ENCODE results near the gene TMPRSS2. TPM values are rescaled to one million over a fixed set of nuclear protein-coding genes. Genes with fewer than 3 reads are reported as not detected.

Gene TMPRSS2
- total RNA-seq, 1 experiment from 2014 or later = 1.1 TPM

DNA sequence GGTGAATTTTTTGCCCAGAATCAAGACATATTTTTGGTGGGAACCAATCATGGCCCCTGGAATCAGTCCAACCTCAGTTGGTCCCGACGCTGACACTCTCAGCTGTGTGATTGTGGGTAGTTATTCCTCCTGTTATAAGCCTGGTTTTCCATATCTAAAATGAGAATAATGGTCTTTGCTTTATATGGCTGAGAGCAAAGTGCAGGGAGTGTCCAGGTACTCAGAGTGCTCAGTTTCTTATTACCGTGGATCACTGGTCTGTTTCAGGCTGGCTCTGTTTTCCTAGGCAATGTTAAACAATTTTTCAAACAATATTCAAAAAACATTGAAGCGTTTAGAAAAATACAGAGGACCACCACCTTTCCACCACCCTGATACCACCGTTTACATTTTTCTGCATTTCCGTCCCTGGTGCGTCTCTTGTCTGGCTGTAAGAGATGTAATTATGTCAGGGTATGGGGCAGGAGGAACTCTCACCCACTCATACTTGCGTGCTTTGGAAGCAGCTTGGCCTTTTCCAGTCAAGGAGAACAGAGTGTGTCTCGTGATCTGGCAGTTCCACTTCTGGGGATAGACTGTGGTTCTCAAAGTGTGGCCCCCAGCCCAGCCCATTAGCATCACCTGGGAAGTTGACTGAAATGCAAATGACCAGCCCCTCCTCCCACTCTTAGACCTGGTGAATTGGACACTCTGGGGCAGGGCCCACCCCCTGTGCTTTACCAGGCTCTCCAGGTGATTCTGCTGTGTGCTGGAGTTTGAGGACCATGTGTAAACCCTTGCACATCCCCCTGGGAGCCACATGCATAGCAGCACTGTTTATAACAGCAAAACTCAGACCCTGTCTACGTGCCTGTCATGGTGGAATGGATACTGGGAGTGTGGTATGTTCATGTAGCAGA lies 75.1 kb downstream of the TMPRSS2 start:
- Histone ChIP-seq H3K27ac (ENCODE audit: low read depth, low read length) (no peak overlapping the region), H3K36me3 (ENCODE audit: control insufficient read depth in 1 of 2, insufficient read depth in 2 of 2, low read length in 2 of 2) (no peaks in the 10 kb centered on the region), H4K20me1 (ENCODE audit: insufficient read depth) (no peaks in the 10 kb centered on the region), H3K9me3 (ENCODE audit: control insufficient read depth in 1 of 2, insufficient read depth in 1 of 2, low read depth in 1 of 2, low read length in 2 of 2) (peaks cover 0 to 9% of the 10 kb centered on the region in 2 experiments; a peak in 2 of 4 replicates), H3K9me2 (ENCODE audit: insufficient read depth) (no peaks in the 10 kb centered on the region), H3K9ac (ENCODE audit: low read length) (no peak overlapping the region), H3K79me2 (ENCODE audit: insufficient read depth, low read length) (no peaks in the 10 kb centered on the region), H3K4me2 (ENCODE audit: low read length) (no peak overlapping the region), H3K4me1 (ENCODE audit: control insufficient read depth in 1 of 2, insufficient read depth in 2 of 2, low read length in 2 of 2) (no peaks in the 10 kb centered on the region), H2AFZ (ENCODE audit: low read depth, low read length, poor library complexity, severe bottlenecking) (no peak overlapping the region), H3K4me3 (replicated peaks in 1 of 2; ENCODE audit: low read depth in 1 of 2, low read length in 2 of 2) (no peak overlapping the region), H3K27me3 (ENCODE audit: insufficient read depth, low read length) (peaks cover 4% of the 10 kb centered on the region; the same call in 1 of the 2 replicates)
- TF ChIP-seq REST (IDR thresholded peaks at IDR 0.05; ENCODE audit: low read depth) = no peak
- no peak for TF ChIP-seq POLR2A (IDR thresholded peaks at IDR 0.05; ENCODE audit: borderline replicate concordance, extremely low read depth, insufficient read depth, insufficient read length)
- TF ChIP-seq RAD21 (IDR thresholded peaks at IDR 0.05; ENCODE audit: low read depth) = no peak
- no peak for TF ChIP-seq CEBPB (IDR thresholded peaks at IDR 0.05; ENCODE audit: low read depth)
- TF ChIP-seq ZBTB33 (IDR thresholded peaks at IDR 0.05; ENCODE audit: extremely low read depth, insufficient replicate concordance, low read length) = no peak
- no peak for TF ChIP-seq JUND (IDR thresholded peaks at IDR 0.05)
- no peak for TF ChIP-seq SIN3A (IDR thresholded peaks at IDR 0.05; ENCODE audit: low read depth)
- TF ChIP-seq CTCF (IDR thresholded peaks at IDR 0.05 in 2 of 3, conservative IDR thresholded peaks at IDR 0.05 in 1 of 3; ENCODE audit: borderline replicate concordance in 1 of 3, insufficient read depth in 1 of 3, low read depth in 2 of 3, low read length in 2 of 3) = no peak
- TF ChIP-seq ZNF274 (IDR thresholded peaks at IDR 0.05; ENCODE audit: low read depth, low read length) = no peak
- TF ChIP-seq FOSL1 (IDR thresholded peaks at IDR 0.05; ENCODE audit: low read depth) = no peak
- TF ChIP-seq POLR2AphosphoS5 (IDR thresholded peaks at IDR 0.05; ENCODE audit: low read depth, low read length) = no peak
- TF ChIP-seq TCF7L2 (IDR thresholded peaks at IDR 0.05; ENCODE audit: borderline replicate concordance, extremely low read depth, insufficient read depth, insufficient read length) = no peak
- no peak for TF ChIP-seq EZH2 (IDR thresholded peaks at IDR 0.05)
- TF ChIP-seq YY1 (IDR thresholded peaks at IDR 0.05; ENCODE audit: extremely low read depth, insufficient replicate concordance, low read depth, low read length) = no peak
- TF ChIP-seq ELF1 (IDR thresholded peaks at IDR 0.05; ENCODE audit: borderline replicate concordance, low read depth) = no peak
- no peak for TF ChIP-seq ZFX (IDR thresholded peaks at IDR 0.05)
- TF ChIP-seq, protein P1, sequence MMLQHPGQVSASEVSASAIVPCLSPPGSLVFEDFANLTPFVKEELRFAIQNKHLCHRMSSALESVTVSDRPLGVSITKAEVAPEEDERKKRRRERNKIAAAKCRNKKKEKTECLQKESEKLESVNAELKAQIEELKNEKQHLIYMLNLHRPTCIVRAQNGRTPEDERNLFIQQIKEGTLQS (IDR thresholded peaks at IDR 0.05) = no peak
- no peak for TF ChIP-seq EGR1 (IDR thresholded peaks at IDR 0.05; ENCODE audit: low read depth)
- ChIA-PET POLR2A (no interaction called here), RAD21 (ENCODE audit: low non-redundant PET in 1 of 2, low total read pairs in 2 of 2, uncharacterized antibody in 2 of 2, unreplicated experiment in 2 of 2) (no interaction called here), CTCF (no interaction called here)
- DNase-seq (ENCODE audit: low read depth, low spot score) (no peak), ATAC-seq (no peak)
- BruUV-seq (replicated peaks) = no TSS peak
- intact Hi-C loops (cut with micrococcal nuclease) = no loop called here

All from HCT116 (cell line).